NCI-H510A (cell line): ENCODE measurements around the gene SKP2.
A peak's percentile ranks its signal among the peaks of the same experiment; 100 is the strongest.
"Not testable (repeated sequence)": the region's sequence is repeated elsewhere in the genome, so short reads cannot be mapped to it uniquely, and the experiment has no call there.

Experiments used
- DNase-seq: peaks from one replicate; lab custom pipeline; 2025; lab: John Stamatoyannopoulos, UW

The SKP2 gene

DNA sequence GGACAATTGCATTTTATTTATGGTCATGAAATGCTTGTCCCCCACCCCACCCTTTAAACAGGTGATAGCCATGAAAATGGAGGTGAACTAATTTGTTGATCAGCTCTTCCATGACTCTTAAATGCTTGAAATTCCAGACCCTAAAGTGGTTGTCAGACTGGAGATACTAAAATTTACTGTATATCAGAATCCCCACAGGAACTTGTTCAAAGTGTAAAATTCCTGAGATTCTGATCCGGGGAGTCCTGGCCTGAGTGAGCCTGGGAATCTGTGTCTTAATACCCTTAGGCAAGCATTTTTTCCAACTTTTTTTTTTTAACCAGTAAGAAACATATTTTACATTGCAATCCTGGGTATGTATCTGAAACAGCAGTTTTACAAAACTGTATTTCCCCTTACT, 4.7 kb downstream of the SKP2 start:
- DNase-seq, result no peak

DNA sequence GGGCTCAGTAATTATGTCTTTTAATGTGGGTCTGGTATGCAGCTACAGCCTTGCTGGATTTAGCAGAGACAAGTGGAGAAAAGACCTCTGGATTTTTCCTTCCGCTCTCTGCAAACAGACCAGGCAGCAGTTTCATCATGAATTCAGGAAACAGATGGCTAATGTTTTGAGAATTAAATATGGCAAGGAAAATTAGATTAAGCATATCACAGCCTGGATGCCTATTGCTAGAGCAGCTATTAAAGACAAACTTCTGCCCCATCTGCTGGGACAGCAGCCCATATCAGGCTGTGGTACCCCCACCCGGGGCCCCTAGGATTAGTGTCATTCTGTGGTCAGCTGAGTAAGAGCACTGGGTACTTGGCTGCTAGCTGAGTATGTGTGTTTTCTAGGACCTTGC, 6.2 kb downstream of the SKP2 start:
- DNase-seq, result no peak

DNA sequence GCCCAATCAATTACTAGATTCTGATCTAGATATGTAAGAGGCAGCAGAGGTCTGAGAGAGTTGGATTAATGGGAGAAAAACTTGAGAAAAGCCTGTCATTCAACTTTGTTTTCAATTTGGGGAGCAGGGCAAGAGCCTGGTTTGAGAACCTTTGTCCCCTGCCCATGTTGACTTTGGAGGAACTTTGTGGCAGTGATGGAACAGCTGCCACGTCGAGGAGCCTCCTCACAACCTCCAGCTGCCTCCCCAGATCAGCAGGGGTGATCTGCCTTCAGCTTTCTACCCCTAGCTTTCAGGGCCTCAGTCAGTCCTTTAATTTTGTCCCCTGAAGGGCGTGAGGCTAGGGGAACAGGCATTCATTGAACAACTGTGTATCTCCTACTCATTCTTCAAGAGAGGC, 8.7 kb downstream of the SKP2 start:
- DNase-seq, result no peak

DNA sequence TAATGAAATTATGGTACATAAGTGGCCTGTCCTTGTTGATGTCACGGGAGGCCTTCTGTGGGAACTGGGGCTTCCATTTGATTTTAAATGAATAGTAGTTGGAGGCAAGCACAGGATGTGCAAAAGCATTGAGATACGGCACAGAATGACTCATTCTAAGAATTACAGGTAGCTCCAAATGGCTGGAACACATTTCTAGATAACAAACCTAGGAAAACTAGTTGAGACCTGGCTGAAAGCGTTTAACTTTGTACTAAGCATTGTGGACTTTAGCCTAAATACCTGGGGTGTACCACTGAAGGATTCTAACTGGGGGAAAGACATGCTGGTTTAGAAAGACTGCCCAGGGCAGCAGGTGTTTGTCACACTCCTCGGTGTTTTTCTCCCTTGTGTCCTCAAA, 9.4 kb downstream of the SKP2 start:
- no peak for DNase-seq

- DNase-seq, result no peak
Measured at GRCh38 chr5:36162810-36163486, 11.0 kb downstream of the SKP2 start.

DNA sequence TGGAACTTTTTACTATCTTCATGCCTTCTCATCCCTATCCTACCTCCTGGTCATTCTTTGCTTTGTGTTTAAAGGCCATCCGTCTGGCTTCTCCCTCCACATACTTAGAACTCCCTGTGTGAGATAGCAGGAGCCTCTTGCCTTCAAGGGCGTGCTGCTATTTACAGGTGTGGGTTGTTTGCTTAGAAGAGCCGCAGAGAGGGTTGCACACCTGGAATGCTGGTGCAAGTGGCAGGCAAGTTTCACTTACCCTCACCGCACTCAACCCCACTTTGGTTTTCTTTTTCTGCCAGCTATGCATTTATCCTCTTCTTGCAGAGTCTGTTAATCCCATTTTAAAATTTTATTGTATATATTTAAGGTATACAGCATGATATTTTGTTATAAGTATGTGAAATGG, 12.6 kb downstream of the SKP2 start:
- peak; percentile 44 for DNase-seq

- no peak for DNase-seq
Measured at GRCh38 chr5:36168737-36169136, 16.8 kb downstream of the SKP2 start.

- no peak for DNase-seq
Measured at GRCh38 chr5:36170832-36171424, 19.0 kb downstream of the SKP2 start.

DNA sequence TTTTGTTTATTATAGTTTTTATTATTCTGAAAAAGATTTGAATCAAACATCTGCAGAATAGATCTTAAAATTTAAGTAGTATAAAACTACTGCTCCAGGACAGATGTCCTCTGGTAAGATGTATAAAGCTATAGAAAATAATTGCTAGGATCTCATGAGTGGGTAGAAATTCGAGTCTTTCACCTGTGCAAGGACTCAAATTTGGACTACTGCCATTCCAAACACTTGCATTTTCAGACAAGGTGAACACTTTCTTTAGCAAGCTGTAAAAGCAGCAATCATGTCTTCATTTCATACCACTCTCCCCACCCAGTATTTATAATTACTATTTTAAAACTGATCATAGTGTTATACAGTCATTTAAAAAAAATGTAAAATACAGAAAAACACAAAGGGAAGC, 20.7 kb downstream of the SKP2 start:
- no peak for DNase-seq

DNA sequence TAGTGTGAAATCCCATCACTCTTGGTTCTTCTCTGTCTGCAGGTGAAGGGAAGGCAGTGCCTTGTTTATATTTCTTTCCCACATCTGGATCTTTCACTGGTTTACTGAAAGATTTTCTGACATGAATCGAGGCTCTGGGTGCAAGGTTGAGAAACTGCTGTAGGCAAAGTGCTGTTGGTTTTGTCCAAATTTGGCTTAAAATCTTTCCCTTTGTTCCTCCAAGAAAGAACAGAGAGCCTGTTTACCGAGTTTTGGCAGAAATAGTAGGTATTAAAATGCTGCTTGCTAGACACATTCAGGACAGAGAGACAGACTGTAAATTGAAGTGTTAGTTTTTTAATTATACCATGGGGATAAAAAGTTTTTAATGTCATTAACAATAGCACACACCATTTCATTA, 21.5 kb downstream of the SKP2 start:
- no peak for DNase-seq

GRCh38 chr5:36174119-36174518, 22.2 kb downstream of the SKP2 start:
- DNase-seq, result no peak

- no peak for DNase-seq
Measured at GRCh38 chr5:36175043-36175442, 23.1 kb downstream of the SKP2 start.

DNA sequence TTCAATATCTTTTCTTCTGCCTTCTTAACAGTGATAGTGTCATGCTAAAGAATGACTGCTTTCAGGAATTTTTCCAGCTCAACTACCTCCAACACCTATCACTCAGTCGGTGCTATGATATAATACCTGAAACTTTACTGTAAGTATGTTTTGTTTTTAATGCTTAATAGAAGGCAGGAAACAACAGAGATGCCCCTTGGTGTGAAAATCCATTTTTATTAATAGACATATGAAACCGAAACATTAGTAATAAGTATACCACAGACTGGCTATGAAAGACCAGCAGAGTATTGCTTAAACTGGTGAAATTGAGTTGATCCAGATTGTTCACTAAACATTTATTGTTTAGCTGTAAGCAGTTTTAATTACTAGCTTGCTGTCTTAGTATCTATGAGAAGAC, 25.2 kb downstream of the SKP2 start:
- no peak for DNase-seq

- DNase-seq, result no peak
Measured at GRCh38 chr5:36177715-36178523, 26.0 kb downstream of the SKP2 start.

GRCh38 chr5:36178524-36178890, 26.6 kb downstream of the SKP2 start:
- no peak for DNase-seq

DNA sequence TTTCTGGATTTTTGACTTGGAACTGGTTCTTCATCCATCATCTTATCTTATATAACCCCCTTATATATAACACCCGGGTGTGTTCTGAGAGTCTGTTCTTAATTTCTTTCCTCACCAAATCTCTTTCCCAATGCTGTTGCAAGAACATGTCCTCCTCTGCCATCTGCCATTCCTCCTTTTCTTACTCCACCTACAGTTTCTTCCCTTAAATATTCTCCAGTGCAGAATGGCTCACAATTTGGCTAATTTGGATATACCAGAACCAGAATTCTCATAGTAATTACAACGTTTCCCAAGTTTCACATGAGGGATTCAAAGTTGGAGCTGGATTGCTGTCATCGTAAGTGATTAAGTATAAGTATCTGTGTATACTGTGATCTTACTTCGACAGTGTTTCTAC, 28.0 kb downstream of the SKP2 start:
- no peak for DNase-seq

- DNase-seq, result no peak
Measured at GRCh38 chr5:36180556-36181350, 28.8 kb downstream of the SKP2 start.

- DNase-seq, result no peak
Measured at GRCh38 chr5:36181774-36182173, 29.9 kb downstream of the SKP2 start.

GRCh38 chr5:36184408-36184807, 32.5 kb downstream of the SKP2 start:
- not testable (repeated sequence) for DNase-seq

GRCh38 chr5:36193746-36194145, 41.8 kb downstream of the SKP2 start:
- no peak for DNase-seq

DNA sequence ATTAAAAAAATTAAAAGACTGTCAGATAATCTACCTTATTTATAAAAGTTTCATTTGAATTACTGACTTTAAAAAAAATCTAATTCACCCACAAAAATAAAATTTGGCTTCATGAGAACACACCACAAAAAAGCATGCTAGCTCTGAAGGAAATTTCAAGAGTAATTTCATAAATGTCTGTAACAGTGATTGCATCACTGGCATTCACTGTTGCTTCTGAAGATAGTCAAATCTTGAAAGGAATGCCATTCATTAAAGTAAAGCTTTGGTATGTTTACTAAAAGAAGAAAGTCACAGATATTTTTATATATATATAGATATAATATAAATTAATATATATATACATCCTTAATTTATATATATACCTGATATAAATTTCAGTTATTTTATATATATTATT, 46.4 kb downstream of the SKP2 start:
- DNase-seq, result no peak

GRCh38 chr5:36198783-36199182, 46.9 kb downstream of the SKP2 start:
- not testable (repeated sequence) for DNase-seq

GRCh38 chr5:36199620-36200019, 47.7 kb downstream of the SKP2 start:
- DNase-seq, result no peak
